Measurements from ENCODE around the gene POLR1D.

POLR1D gene, protein sequence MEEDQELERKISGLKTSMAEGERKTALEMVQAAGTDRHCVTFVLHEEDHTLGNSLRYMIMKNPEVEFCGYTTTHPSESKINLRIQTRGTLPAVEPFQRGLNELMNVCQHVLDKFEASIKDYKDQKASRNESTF

DNA sequence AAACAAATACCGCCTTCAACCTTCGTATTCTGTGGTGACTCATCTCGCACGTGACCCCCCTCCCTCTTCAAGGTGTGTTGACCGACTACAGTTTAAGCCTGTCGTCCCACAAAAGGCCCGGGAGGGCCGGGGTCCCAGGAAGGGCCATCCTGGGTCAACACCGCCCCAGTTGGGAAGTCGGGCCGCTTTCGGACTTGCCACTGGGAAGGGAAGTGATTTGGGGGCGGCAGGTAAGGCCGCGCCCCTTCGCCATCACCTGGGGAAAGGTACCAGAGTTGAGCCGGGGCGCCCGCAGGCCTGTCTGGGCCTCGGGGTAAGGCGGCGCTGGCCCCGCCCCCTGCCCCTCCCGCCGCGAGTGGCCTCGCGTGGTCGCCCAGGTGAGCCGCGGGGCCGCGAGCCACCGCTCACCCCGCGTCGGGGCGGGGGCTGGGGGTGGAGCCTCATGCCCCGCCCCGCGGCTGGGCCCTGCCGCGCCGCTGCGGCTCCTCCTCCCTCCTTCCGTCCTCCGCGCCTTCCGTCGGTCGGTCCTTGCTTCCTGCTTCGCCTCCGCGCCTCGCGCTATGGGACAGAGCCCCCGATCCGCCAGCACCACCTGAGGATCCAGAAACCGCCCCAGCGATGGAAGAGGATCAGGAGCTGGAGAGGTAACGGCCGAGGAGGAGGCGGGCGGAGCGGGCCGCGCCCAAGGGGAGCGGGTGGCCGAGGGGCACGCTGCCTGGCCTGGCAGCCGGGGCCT lies at the start of gene POLR1D:
Gene POLR1D, plus strand, starts transcription at position 527 of the 736 bp plus-strand sequence. Its CDS starts 92 bp downstream, at position 619.
- peak; percentile 55 for DNase-seq

DNA sequence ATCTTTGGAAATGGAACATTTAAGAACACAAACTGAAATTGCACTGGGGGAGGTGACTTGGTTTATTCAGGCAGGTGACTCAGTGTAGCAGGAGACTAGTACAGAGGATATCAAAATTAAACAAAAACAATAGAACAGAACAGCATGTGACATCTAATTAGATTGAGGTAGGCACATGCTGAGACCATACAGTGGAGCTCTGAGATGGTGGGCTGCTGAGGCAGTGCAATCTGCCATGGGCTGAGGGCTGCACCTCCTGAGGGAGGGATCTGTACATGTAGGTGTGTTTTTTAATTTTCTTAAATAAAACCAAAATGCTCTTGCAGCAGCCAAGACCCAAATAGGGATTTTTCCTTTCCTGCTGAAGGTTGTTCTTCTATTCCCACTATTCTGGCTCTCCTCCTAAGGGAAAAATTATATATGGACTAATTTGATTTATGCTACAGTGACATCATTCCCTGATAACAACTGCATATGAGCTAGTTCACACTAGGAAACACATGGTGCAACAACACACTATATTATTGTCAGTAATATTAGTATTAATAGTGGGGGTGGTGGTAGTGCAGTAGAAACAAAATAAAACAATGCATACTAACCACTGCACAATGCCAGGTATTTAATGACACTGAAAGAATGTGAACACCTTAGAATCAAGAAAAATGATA lies 49.3 kb upstream of the POLR1D start:
- DNase-seq = no peak

DNA sequence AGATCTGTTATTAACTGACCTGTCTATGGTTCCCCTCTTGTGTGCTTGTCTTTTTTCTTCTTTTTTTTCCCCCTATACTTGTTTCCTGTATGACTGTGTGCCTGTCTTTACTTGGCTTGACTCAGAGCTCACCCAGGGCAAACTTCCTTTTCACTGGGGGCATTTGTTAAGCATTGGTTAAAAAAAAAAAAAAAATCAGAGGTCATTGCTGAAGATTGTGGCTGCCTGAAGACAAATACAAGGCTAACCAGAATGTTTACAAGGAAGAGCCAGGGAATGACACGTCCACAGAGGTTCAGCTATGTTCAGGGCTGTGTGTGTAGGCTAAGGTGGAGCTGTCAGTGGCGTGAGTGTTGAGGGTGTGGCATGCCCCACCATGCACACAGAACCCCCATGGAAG lies 48.4 kb upstream of the POLR1D start:
- DNase-seq = peak; percentile 6

DNA sequence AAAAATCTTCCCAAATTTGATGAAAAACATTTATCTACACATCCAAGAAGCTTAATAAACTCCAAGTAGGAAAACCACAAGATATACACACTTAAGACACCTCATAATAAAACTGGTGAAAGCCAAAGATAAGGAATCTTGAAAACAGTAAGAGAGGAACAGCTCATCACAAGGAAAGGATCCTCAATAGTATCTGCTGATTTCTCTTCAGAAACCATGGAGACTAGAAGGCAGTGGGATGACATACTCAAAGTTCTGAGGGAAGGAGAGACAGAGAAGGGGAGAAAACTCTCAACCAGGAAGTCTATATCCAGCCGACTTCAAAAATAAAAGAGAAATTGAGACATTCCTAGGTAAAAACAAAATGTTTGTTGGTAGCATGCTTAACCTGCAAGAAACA lies 47.0 kb upstream of the POLR1D start:
- DNase-seq = no peak

DNA sequence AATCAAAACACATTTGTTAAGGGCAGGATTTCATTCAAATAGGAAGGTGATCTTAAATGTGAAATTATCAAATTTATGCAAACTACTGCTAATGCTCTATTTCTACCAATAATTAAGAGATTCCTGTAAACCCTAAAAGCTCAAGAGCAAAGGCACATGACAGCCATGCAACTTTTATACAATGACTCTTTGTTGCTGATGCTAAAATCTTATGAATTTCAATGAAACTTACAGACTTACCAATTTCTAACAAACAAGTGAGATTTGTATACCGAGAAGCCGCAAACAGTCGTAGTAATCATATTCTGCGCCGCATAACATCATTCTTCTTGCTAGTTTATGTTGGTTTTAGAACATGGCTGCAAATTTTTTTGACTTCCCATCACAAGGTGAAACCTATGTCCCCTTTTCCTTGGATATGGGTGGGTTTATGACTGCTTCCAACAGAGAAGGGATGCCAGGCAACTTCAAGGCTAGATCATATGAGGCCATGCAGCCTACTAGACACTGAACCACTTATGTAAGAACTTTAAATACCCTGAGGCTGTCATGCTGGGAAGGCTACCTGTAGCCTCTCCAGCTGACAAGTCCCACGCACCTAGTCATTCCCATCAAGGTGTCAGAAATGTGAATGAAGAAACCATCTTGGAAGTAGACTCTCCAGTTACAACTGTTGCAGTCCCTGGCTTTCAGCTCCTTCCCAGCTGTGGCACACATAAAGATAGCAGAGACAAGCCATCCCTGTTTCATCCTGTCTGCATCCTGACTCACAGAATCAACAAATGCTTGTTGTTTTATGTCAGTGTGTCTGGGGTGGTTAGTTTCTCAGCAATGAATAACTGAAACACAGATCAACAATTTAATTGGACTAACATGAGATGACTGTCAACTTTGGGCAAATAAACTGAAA lies 43.3 kb upstream of the POLR1D start:
- peak; percentile 59 for DNase-seq

DNA sequence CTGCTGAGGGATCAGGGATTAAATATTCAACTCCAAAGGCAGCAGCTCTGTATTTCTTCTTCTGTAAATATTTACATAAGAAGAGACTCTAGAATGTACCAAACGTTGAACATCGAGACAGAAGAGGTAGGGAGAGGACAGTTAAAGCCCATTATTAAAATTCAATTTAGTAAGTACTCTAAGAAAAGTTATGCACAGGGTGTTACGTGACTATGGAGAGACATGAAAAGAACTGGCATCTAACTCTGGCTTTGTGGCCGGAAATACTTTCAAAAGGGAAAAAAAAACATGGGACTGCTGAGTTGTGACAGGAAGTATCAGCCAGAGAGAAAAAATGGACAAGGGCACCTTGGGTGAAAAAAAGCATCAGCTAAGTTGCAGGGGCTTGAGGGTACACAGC lies 38.0 kb upstream of the POLR1D start:
- DNase-seq = peak; percentile 11

DNA sequence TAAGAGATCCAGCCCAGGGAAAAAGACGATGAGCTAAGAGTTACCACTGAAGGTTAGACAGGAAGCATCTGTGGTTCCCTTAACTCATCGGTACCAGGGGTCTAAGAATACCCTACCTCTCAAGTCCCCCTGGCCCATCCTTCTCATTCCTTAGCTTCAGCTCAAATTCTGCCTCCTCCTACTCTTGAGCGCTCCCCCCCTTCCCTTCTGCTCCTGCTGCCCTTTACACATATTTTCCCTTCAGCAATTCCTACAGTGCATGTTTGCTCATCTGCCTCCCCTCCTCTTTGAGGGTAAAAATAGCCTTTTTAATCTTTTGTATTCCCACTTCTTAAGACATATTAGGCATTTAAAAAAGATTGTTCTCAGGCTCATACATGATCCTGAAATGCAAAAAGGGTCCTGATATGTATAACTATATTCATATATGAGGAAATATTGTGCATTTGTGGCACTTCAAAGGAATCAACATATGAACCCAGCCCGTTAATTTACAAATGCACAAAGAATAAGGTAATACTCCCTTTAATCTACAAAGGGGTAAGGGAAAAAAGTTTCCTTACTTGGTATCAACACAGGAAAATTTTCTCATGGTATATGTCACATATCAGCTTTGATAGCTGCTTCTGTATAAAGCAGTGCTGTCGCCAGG lies 34.5 kb upstream of the POLR1D start:
- DNase-seq = no peak

DNA sequence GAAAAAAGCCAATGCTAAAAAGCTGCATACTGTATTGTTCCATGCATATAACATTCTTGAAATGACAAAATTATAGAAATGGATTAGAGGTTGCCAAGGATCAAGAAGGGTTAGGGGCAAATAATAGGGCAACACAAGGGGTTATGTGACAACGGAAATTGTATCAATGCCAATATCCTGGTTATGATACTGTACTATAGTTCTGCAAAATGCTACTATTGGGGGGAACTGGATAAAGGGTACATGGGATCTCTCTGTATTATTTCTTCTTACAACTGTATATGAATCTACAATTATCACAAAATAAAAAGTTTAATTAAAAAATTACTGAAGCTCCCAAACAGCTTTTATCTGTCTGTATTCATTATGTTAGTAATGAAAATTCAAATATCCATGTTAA lies 33.3 kb upstream of the POLR1D start:
- DNase-seq = no peak

DNA sequence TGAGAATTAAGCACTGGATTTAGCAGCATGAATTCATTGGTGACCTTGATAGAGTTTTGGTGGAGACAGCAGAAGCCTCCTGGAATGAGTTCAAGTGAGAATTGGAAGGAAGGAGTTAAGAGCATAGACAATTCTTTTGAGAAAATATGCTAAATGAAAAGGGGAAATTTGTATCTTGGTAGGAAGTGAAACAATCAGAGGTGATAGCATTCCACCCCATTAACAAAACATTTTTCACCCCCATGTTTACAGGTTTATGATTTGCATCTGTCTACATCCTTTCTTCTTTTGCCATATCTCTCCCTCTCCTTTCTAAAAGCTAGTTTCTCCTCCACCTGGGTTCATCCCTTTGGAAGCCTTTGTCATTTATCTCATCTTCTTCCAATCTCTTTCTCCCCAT lies 28.8 kb upstream of the POLR1D start:
- DNase-seq = no peak

DNA sequence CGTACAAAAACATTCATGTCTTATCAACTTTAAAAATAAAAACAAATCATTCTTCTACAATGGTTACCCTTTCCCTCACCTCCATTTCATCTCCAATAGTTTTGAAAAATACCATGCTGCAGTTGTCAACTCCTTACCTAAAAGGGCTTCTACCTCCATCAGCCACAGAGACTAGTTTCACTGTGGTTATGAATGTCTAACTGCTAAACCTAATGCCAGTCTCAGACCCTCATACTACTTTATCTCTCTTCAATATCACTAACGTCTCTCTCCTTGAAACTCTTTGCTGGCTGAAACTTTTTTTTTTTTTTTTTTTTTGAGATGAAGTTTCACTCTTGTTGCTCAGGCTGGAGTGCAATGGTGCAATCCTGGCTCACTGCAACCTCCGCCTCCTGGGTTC lies 28.4 kb upstream of the POLR1D start:
- DNase-seq = no peak

DNA sequence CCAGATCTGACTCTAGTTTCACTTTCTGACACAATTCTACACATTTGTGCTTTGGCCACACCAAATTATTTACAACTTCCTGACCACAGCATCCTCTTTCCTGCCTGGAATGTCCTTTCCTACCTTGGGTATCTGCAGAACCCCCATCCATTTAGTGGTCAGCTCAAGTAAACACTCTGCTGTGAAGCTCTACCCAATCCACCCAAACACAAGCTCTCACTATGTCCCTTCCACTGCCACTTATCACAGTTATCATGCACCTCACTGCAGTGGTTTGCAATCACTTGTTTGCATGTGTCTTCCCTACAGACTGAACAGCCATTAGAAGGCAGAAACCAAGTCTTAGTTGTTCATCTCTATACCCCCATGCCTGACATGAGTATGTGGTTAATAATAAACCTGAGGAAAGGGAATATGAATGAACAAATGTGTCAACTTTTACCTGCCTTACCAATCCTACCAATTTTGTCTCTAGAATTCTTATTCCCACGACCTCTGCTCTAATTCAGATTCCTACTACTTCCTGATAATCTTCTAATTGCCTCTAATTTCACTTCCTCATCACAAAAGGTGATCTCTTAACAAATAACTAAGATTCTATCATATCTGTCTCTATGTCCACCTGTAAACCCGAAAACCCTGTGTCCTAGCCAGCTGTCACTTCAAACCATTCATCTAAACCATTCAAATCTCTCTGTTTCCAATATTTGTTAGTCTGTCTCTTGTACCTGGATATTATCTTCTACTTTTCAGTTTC lies 26.5 kb upstream of the POLR1D start:
- DNase-seq = no peak

DNA sequence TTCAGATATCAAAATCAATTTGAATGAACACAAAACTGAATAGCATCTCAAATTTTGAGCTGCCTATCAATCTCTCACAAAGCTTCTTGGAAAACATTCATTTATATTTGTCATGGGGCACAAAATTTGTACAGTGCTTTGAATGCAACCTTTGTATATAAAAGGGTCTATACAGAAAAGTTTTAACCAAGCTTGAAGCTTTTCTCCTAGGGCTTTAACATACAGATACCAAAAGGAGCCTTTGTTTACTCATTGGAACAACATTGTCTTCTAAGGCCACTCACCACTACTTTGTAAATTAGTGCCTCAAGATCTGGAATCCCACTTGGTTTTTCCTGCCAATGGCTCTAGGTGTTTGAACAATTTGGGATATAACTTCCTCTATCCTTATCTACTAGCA lies 22.6 kb upstream of the POLR1D start:
- no peak for DNase-seq

DNA sequence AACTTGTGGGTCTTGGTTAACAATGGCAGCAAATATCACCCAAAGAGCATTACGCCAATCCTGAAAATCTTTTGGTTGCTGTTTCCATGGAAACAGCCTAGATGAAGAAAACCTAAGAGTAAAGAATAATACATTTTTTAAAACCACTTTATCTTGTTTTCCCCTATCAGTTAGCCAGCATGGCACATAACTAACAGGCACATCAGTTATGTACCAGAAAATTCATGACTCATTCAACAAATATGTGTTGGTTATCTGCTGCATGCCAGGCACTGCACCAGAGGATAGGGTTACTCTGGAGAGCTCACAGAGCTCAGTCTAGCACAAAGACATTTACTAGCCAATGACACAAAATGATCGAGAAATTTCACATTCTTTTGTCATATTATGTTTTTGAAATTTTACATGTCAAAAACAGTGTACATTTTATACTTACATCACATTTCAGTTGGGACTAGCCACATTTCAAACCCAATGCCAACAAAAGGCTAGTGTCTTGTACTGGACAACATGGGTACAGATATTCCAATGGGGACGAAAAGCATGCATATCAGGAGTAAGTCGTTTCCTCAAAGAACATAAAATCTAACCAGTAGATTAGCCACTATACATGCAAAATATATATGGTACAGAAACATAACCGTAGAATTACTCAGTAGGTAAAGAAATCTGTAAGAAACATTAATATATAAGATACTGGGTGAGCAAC lies 21.7 kb upstream of the POLR1D start:
- DNase-seq = peak; percentile 75

DNA sequence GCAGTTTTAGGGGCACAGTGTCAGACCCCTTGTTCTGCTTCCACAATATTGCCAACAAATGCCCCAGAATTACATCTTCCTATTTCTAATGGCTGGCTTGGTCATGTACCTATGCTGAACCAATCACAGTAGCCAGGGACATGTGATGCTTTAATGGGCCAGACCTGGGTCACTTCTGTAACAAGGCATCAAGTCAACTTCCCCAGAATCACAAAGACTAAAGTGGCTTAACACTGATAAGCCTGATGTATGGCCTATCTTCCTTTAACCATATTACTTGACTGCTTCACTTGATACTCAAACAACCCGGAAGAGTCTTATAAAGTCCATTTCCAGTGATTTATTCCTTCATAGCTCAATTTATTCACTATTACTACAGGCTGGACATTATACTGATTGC lies 21.0 kb upstream of the POLR1D start:
- DNase-seq = no peak

DNA sequence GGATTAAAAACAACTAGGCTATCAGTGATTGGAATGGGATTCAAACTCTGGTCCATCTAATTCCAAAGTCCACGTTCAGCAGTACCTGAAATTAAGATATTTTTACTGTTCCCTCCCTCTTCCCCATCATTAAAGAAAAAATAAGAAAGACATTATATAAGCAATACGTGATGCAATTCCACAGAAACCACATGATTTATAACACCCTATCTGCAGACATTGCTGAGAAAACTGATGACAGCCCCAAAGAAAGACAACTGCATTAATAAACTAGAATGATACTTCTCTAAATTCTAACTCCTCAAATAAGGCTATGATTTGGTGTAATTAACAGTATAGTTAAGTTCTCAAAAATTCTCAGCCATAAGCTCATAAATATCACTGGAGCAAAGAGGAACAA lies 20.5 kb upstream of the POLR1D start:
- DNase-seq = no peak

DNA sequence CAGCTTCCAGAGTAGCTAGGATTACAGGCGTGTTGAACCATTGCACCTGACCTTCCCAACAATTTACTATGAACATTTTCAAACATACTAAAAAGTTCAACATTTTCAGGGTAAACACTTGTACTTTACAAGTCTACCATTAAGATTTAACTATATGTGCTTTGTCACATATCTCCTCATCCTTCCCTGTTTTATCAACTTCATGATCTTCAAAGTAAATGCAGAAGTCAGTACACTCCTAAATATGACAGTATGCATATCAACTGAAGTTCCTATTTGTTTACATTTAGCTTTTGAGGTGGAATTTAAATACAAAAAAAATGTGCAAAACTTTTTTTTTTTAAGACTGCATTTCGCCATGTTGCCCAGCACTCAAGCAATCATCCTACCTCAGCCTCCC lies 19.9 kb upstream of the POLR1D start:
- no peak for DNase-seq

DNA sequence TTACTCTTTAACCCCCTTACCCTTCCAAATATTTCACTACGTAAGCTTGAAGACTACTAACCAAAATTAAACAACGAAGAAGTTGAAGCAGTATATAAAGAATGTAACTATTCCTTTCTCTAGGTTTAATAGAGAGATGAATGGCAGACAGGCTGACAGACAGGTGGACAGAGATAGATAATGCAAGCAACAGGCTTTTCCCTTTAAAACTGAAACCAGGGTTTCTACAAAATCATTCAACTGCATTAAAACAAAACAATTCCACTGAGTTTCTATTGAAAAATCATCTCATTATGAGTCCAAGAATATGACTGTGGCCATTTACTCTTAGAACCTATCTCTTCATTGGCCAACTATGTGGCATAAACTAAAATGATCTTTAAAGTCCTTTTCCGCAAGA lies 16.6 kb upstream of the POLR1D start:
- no peak for DNase-seq

DNA sequence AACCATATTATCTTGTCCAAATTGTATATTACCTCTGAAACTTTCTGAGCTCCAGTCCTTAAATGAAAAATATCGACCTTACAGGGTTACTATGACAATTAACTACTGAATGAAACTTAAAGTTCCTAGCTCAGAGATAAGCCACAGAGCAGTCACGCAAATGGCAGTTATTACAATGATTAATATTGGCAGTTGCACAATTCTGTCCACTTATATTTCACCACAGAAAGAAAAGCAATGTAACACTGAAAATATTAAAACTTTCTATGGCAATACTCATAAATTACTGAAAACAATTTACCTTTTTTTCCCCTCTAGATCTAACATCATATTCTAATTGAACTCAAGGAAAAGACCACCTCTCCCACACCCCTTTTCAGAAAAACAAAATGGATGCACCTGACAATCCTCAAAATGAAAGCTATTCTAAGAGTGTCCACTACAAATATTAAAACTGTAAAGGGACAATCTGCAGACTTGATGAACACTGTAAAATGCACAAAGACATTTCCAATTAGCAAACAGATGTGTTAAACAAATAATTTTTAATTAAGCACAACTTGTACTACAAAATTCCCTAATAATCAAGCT lies 16.0 kb upstream of the POLR1D start:
- no peak for DNase-seq

DNA sequence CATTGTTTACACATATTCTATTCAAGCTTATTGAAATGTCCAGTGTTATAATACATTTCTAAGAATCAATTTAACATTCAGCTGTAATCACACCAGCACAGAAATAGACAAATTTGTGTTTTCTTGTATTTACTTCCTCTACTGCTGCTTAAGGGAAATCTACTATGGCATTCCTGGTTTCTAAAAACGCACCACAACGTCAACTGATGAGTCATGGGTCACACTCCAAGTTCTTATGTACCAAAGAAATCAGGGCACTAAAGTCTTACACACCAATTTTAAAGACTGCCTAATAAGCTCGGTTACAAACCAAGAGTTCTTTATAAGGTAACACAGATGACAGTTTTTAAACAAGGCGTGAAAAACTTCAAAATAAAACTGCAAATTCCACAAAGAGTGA lies 14.6 kb upstream of the POLR1D start:
- peak; percentile 53 for DNase-seq

DNA sequence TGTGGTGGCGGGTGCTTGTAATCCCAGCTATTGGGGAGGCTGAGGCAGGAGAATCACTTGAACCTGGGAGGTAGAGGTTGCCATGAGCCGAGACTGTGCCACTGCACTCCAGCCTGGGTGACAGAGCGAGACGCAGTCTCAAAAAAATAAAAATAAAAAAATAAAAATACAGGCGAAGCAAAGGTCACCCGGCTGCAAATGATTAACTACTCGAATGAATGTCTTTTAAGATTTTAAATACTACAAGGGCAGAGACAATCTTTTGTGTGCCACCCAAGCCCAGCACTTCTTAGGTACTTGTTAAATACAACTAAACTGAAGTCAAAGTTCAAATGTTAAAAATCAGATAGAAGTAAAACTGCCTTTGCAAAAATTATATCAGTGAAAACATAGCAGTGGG lies 8.1 kb upstream of the POLR1D start:
- DNase-seq = no peak

DNA sequence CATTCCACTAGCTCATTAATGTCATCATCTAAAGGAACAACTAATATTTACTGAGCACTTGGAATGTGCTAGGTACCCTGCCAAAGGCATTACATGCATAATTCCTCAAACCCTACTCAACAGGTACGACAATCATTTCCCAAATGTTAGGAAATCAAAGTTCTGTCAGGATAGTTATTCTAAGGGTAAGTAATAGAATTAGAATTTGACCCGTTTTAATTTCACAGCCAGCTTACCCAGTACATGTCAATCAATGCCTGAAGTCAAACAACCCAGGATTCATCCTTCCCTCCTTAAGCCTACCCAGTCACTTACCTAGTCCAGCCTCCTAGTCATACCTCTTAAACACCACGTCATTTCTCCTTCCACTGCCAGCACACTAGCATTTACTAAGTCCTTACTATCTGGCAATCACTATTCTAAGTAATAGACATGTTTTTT lies 3.8 kb upstream of the POLR1D start:
- DNase-seq = no peak

All from kidney glomerular epithelial cell (primary cell).